Measurements from ENCODE around the gene BTBD8.

The BTBD8 gene

DNA sequence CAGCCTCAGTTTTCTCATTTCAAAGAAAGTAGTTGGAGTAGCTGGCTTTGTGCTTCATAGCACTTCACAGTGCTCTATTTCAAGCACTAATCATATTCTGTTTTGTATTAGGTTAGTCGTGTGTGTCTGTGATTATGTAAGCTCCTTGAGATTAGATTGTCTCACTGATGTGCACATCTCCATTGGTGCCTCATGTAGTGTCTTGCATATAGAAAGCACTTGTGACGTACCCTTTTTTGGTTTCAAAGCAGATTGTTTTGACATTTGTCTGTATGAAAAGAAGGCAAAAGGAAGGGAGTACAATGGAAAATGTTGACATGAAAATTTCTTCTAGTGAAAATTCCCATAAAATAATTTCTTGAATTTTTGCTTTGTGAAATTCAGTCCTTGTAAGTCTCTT, 13.9 kb downstream of the BTBD8 start:
- DNase-seq: no peak

GRCh38 chr1:92094595-92094994, 14.4 kb downstream of the BTBD8 start:
- no peak for DNase-seq

DNA sequence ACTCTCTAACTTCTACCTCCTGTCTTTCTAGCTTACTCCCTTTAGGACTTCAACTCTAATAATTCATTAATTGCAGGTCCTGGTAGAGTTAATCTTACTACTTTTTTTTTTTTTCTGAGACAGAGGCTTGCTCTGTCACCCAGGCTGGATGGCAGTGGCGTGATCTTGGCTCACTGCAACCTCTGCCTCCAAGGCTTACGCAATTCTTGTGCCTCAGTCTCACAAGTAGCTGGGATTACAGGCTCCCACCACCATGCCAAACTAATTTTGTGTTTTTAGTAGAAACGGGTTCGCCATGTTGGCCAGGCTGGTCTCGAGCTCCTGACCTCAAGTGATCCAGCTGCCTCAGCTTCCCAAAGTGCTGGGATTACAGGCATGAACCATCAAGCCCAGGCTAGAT, 15.7 kb downstream of the BTBD8 start:
- no peak for DNase-seq

- no peak for DNase-seq
These were observed 16.2 kb downstream of the BTBD8 start for GRCh38 chr1:92096317-92096716.

DNA sequence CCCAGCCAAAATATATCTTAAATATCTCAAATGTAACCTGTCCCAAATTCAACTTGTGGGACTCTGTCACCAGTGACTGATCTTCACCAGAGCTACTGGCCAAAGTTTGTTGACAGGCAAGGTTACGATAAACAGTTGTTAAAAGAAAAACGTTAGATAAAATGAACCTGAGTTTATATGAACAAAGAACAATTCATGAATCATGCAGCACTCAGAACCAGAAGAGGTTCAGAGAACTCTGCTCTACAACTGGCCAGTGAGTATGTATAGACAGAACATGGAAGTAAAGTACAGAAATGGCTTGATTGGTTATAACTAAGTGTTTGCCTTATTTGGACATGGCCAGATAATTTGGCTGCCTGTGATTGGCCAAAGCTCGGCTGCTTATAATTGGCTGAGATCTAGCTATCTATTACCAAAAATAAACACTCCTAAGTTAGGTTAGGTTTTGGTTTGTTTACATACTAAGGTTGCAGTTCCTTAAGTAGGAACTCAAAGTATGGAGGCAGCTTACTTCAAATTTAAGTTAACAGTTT, 25.5 kb downstream of the BTBD8 start:
- no peak for DNase-seq

GRCh38 chr1:92108631-92109030, 28.5 kb downstream of the BTBD8 start:
- no peak for DNase-seq

- DNase-seq: no peak
These were observed 37.4 kb downstream of the BTBD8 start for GRCh38 chr1:92117526-92117925.

DNA sequence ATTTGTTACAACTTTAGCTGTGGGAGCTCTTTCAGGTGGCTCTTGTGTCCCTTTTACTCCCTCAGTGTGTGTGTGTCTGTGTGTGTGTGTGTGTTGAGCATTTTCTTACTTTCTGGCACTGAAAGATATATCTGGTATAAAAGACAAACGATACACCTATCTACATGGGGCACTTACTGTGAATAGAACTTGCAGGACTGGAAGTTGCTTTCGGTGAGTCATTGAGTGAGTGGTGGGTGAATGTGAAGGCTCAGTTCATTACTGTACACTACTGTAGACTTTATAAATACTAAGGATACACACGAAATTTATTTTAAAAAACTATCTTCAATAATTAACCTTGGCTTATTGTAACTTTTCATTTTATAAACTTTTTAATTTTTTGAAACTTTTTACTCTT, 38.7 kb downstream of the BTBD8 start:
- DNase-seq: no peak

DNA sequence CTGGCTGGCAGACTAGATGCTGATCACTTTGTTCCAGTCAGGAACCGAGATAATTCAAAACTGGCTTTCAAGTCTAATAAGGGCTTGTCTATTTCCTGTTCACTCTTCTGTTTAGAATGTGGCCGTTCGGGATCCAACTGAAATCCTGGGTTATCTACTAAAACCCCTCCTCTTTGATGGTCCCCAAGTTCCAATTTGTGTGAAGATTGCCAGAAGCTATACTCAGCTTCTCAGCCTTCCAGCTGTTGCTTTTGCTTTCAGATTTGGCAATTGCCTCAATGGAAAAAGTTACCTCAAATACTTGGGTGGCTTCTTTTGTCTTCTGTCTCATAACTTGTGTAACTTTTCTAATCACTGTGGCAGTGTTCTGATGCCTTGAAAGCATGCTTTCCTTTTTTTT, 43.7 kb downstream of the BTBD8 start:
- DNase-seq: no peak

GRCh38 chr1:92125204-92125603, 45.1 kb downstream of the BTBD8 start:
- no peak for DNase-seq

DNA sequence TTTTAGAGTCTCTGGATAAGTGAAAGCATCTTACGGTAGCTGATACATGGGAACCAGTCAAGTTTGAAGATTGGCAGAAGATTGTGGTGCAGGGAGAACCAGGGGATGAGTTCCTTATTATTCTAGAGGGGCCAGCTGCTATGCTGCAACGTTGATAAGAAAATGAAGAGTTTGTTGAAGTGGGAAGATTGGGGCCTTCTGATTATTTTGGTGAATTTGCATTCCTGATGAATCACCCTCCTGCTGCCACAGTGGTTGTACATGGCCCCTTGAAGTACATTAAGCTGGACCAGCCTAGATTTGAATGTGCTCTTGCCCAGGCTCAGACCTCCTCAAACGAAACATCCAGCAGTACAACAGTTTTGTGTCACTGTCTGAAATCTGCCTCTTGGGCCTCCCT, 45.9 kb downstream of the BTBD8 start:
- DNase-seq: no peak

GRCh38 chr1:92134331-92134730, 54.2 kb downstream of the BTBD8 start:
- DNase-seq: no peak

GRCh38 chr1:92136341-92136740, 56.2 kb downstream of the BTBD8 start:
- DNase-seq: no peak

DNA sequence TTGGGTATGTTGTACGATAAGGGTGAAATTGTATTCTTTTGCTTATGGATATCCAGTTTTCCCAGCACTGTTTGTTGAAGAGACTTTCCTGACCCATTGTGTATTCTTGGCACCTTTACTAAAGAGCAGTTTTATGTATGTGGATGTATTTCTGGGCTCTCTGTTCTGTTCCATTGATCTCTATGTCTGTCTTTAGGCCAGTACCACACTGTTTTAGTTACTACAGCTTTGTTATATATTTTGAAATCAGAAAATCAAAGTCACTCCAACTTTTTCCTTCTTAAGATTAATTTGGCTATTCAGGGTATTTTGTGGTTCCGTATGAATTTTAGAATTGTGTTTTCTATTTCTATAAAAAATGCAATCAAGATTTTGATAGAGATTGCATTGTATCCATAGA, 74.8 kb downstream of the BTBD8 start:
- no peak for DNase-seq

DNA sequence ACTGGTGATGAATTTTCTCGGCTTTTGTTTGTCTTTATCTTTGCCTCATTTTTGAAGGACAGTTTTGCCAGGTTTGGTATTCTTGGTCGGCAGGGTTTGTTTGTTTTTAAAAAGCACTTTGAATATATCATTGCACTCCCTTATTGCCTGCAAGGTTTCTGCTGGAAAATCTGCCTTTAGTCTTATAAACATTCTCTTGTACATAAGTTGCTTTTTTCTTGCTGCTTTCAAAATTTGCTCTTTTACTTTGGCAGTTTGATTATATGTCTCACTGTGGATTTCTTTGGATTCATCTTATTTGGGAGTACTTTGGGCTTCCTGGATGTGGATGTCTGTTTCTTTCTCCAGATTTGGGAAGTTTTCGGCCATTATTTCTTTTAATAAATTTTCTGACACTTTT, 79.4 kb downstream of the BTBD8 start:
- no peak for DNase-seq

GRCh38 chr1:92165389-92165788, 85.2 kb downstream of the BTBD8 start:
- DNase-seq: no peak

- no peak for DNase-seq
These were observed 87.0 kb downstream of the BTBD8 start for GRCh38 chr1:92167151-92167550.

DNA sequence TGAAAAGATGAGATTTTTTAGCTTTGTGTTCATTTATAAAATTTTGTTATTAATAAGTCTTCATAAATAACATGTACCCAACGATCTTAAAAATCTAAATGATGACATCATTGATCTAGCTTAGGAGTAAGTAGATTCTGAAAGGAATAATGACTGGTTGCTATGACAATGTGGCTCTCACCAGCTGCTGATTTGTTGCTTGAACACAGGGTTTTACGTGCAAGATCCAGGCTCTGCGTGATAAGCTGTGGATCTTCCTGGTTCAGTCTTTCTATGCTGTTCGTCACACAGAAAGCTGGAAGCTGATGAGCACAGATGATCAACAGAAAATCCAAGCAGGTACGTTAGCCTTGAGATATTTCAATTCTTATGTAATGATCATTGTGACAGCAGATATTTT, 88.5 kb downstream of the BTBD8 start:
- no peak for DNase-seq

DNA sequence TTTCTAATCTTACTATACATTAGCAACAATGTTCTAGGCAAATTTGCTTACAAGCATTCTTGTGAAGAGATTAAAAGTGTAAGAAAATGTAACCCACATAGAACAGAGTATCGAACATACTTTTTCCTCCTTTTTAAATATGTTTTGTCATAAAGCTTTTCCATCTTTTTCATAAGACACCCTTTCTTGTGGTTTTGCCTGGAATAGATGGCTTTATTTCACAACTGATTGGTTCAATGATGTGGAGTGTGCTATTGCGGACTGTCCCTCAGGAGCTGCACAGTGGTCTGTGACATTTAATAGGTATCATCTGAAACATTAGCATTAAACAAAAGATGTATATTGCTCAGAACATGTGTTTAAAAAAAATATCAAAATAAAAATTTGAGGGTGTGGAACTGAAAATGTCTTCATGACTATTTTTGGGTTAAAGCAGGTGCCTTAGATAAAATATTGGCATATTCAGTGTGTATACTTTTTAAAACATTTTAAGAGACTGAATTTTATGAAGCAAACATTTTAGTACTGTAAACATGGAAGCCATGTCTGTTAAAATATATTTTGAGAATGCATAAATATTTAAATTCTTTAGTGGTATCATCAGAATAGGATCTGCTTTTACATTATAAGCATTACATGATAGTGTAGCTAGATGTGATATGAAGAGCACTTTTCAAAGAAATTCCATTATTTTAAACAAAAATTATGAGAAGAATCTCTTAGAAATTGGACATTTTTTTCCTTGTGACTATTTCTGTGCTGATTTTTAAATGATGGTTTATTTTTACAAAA, 89.3 kb downstream of the BTBD8 start:
- DNase-seq: no peak

DNA sequence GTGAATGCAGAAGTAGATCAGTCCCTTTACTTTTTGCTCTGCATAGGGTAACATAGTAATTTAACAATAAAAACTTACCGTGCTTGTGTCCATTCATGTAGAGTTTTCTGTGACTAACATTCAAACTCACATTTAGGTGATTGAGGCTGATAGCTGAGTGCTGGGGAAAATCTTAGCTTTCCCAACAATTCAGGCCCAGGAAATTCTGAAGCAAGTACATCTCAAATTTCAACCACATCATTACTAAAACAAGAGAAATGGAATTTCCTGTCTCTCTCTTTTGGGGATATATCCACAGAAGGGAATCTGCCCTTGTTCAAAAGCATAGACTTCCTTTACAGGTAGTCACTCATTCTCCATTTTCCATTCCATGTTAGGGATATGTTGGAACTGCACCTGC, 104.5 kb downstream of the BTBD8 start:
- DNase-seq: no peak

DNA sequence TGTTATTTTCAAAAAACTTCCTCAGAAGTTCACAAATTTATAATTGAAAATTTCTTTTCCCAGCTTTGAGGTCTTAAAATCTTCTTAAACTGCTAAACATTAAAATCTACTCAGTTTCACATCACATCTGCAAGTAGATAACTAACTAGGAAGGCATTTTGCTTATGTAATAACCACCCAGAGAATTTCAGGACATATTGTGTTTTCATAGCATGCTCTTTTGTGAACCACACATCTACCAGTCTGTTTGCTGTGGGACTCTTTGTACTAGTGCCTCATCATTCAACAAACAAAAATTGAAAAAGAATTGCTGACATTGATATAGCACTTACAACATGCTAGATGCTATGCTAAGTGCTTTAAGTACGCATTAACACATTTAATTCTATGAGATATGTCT, 105.9 kb downstream of the BTBD8 start:
- DNase-seq: no peak

DNA sequence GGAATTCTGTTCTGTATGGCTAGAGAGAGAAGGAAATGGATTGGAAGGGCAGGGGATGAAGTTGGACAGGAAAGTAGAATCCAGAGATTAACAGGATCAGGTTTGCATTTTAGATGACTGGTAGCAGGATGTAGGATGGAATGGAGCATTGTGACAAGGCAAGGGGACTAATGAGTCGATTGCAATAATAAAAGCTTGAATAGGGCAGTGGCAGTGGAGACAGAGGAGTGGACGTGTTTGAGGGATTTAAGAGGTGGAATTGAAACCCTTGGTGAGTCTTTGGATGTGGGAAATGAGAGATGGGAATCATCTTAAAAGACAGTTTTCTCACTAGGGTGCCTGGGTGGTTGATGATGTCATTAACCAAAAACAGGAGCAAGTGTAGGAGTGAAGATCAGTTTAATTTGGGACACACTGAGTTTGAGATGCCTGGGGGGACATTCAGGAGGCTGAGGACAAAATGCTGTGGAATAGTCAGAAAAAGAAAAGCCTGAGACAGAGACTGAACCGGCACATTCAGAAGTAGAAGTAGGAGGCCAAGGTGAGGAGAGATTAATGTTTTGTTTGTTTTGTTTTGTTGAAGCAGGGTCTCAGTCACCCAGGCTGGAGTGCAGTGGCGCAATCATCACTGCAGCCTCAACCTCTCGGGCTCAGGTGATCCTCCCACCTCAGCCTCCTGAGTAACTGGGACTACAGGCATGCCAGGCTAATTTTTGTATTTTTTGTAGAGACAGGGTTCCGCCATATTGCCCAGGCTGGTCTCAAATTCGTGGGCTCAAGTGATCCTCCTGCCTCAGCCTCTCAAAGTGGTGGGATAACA, 108.5 kb downstream of the BTBD8 start:
- no peak for DNase-seq

DNA sequence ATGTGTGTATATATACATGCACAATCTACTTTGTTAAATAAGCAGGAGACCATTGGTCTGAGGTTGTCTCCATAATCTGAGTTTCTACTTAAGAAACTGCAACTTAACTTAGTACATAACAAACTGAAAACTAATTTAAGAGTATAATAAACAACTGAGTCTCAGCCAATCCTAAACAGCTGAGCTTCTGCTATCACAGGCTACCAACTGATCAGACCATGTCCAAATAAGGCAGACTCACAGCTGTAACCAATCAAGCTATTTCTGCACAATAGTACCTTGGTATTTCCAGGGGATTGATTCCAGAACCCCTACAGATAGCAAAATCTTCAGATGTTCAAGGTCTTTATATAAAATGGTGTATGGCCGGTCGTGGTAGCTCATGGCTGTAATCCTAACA, 111.6 kb downstream of the BTBD8 start:
- no peak for DNase-seq

DNA sequence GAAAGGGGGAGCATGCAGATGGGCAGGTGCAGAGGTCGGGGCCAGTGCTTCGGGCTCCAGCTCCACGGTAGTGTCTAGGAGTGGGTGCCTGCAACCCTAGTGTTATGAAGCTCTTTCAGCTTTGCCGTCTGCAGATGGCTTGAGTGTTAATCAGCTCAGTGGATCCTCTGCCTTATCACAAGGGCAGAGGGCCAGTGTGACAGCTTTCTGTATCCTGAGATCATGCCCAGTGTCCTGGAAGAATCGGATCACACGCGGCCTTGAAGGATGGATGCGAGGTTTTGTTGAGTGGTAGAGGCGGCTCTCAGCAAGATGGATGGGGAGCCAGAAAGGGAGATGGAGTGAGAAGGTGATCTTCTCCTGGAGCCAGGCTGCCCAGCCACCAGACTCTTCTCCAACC, 112.1 kb downstream of the BTBD8 start:
- no peak for DNase-seq

All from stimulated activated CD8-positive, alpha-beta memory T cell treated with anti-CD3 and anti-CD28 coated beads, Interleukin-4, amount 100 ng/mL, for 48 hours (primary cell).